PFSK-1 (cell line): ENCODE results near the gene TSPAN4.

Source experiments
- FOXP2 ChIP-seq: optimal IDR thresholded peaks from 2 replicates; pipeline ENCODE3; 2011; ENCODE audit warnings: borderline replicate concordance, control low read depth, inconsistent platforms; ENCODE audit not compliant: insufficient read depth; ENCODE audit errors: extremely low read length, extremely low read depth
- POLR2AphosphoS5 ChIP-seq: IDR thresholded peaks from 2 replicates; pipeline ENCODE4 v1.6.1; 2012; ENCODE audit warnings: low read depth, mild to moderate bottlenecking, control low read depth, low read length, moderate library complexity
- REST ChIP-seq, 2 experiments: IDR thresholded peaks; 2 replicates each; pipeline versions ENCODE4 v1.6.1 to v1.8.0; 2011 to 2012; ENCODE audit warnings: low read depth in 2 of 2, low read length in 2 of 2, control low read depth in 1 of 2, inconsistent platforms in 1 of 2, mild to moderate bottlenecking in 1 of 2, moderate library complexity in 1 of 2; ENCODE audit not compliant: insufficient read depth in 1 of 2
- SIN3A ChIP-seq: IDR thresholded peaks from 2 replicates; pipeline ENCODE4 v1.6.1; 2012; ENCODE audit warnings: mild to moderate bottlenecking, low read length, moderate library complexity, borderline replicate concordance; ENCODE audit not compliant: insufficient read depth
- TAF1 ChIP-seq: IDR thresholded peaks from 2 replicates; pipeline ENCODE4 v1.6.1; 2012; ENCODE audit warnings: low read length, control low read depth, borderline replicate concordance; ENCODE audit not compliant: insufficient read depth

The TSPAN4 gene

GRCh38 chr11:833849-834311 is 8.8 kb upstream of the TSPAN4 start:
- TF ChIP-seq REST (IDR thresholded peaks at IDR 0.05; ENCODE audit: insufficient read depth in 1 of 2, low read depth in 2 of 2, low read length in 2 of 2): no peak
- TF ChIP-seq SIN3A: no peak
- no peak for TF ChIP-seq POLR2AphosphoS5
- TF ChIP-seq FOXP2: no peak
- TF ChIP-seq TAF1: no peak

- no peak for TF ChIP-seq REST (IDR thresholded peaks at IDR 0.05; ENCODE audit: insufficient read depth in 1 of 2, low read depth in 2 of 2, low read length in 2 of 2)
- no peak for TF ChIP-seq SIN3A
- no peak for TF ChIP-seq FOXP2
- TF ChIP-seq POLR2AphosphoS5: no peak; the same call in 1 of the 2 replicates
- no peak for TF ChIP-seq TAF1
These were observed 8.0 kb upstream of the TSPAN4 start for GRCh38 chr11:834371-835316.

- TF ChIP-seq FOXP2 (no peak), SIN3A (no peak), REST (IDR thresholded peaks at IDR 0.05; ENCODE audit: insufficient read depth in 1 of 2, low read depth in 2 of 2, low read length in 2 of 2) (no peak), TAF1 (no peak), POLR2AphosphoS5 (no peak; the same call in 1 of the 2 replicates)
These were observed 6.4 kb upstream of the TSPAN4 start for GRCh38 chr11:836274-836673.

GRCh38 chr11:836700-837099 is 6.0 kb upstream of the TSPAN4 start:
- TF ChIP-seq REST (IDR thresholded peaks at IDR 0.05; ENCODE audit: insufficient read depth in 1 of 2, low read depth in 2 of 2, low read length in 2 of 2) (no peak), POLR2AphosphoS5 (0 out of 2 replicates have a peak, but pooled peaks have one; percentile 31)
